Measurements from ENCODE around the gene SCG3.

The SCG3 gene

DNA sequence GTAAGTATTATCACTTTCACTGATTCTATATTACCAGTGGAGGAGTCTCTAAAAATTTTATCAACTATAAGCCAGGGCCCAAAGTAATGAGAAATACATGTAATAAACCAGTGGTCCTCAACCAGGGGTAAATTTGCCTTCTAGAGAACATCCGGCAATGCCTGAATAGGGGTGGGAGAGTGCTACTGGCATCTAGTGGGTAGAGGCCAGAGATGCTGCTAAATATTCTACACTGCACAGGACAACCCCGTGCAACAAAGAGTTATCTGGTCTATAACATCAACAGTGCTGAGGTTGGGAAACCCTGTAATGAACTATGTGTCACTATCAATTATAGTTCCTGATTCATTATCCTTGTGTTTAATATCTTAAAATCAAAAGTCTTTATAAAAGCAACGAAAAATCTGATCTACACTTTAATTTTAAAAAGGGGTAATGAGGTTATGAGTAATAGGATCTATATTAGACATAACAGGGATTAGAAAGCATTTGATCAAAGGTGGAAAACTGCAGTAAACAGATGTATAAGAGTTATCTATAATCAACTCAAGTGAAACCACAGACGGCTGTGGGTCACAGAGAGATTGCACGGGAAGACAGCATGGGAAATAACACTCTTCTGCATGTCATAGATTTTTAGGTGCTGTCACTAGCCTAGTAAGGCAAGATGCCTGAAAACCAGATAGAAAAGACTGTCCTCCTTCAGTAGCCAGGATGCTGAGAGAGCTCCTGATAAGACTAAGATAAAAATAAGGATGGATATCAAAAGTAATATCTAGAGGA is 54.1 kb downstream of the SCG3 start:
- peak overlapping the region; percentile 78 for H3K4me3 ChIP-seq (replicated peaks; ENCODE audit: low read depth, low read length)
- TF ChIP-seq CTCF (IDR thresholded peaks at IDR 0.05; ENCODE audit: insufficient read depth, low read length, poor library complexity, severe bottlenecking) = peak; percentile 53
- no peaks in the 10 kb centered on the region for H3K27me3 ChIP-seq (replicated peaks; ENCODE audit: control insufficient read depth, insufficient read depth, low read length)
- DNase-seq (ENCODE audit: extremely low read depth, insufficient read length) = no peak
- no peaks in the 10 kb centered on the region for H3K36me3 ChIP-seq (ENCODE audit: control insufficient read depth, insufficient read depth, low read length)

- peak overlapping the region; percentile 78 for H3K4me3 ChIP-seq (replicated peaks; ENCODE audit: low read depth, low read length)
- no peaks in the 10 kb centered on the region for H3K27me3 ChIP-seq (replicated peaks; ENCODE audit: control insufficient read depth, insufficient read depth, low read length)
- peak; percentile 59 for DNase-seq (ENCODE audit: extremely low read depth, insufficient read length)
- no peak for TF ChIP-seq CTCF (IDR thresholded peaks at IDR 0.05; ENCODE audit: insufficient read depth, low read length, poor library complexity, severe bottlenecking)
- H3K36me3 ChIP-seq (ENCODE audit: control insufficient read depth, insufficient read depth, low read length) = no peaks in the 10 kb centered on the region
Observed at GRCh38 chr15:51736069-51736468, 54.8 kb downstream of the SCG3 start.

DNA sequence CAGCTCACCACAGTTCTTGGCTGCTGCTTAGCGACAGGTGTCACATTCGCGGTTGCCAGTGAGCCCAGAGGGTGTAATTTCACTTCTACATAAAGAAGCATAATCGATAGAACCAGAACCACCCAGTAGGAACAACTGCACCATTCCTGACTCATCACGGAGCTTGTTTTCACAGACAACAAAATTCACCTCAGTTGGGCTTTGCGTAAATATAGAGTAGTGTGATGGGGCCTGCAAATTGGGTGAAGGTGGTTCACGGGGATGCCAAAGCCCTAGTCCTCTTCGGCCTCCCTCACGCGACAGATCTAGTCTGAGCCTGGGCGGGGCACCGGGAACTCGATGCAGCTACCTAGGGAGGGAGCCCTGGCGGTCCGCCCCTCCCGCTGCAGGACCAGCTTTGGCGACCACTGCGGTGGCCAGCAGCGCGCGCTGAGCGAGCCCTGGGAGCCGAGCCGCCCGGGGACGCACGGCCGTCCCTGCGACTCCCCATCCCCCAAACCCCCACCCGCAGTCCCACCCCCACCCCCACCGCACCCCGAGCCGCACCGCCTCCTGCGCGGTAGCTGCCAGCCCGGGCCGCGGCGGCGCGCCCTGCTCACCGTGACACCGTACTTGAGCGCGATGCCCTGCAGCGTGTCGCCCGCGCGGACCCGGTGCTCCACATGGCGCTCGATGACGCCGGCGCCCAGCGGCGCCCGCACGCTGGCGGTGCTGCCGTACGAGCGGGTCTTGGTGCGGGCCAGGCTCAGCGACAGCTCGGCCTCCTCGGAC is 55.6 kb downstream of the SCG3 start:
- Histone ChIP-seq H3K36me3 (ENCODE audit: control insufficient read depth, insufficient read depth, low read length) (no peaks in the 10 kb centered on the region), H3K4me3 (replicated peaks; ENCODE audit: low read depth, low read length) (peak overlapping the region; percentile 78), H3K27me3 (replicated peaks; ENCODE audit: control insufficient read depth, insufficient read depth, low read length) (no peaks in the 10 kb centered on the region)
- TF ChIP-seq CTCF (IDR thresholded peaks at IDR 0.05; ENCODE audit: insufficient read depth, low read length, poor library complexity, severe bottlenecking) = no peak
- peak; percentile 72 for DNase-seq (ENCODE audit: extremely low read depth, insufficient read length)

DNA sequence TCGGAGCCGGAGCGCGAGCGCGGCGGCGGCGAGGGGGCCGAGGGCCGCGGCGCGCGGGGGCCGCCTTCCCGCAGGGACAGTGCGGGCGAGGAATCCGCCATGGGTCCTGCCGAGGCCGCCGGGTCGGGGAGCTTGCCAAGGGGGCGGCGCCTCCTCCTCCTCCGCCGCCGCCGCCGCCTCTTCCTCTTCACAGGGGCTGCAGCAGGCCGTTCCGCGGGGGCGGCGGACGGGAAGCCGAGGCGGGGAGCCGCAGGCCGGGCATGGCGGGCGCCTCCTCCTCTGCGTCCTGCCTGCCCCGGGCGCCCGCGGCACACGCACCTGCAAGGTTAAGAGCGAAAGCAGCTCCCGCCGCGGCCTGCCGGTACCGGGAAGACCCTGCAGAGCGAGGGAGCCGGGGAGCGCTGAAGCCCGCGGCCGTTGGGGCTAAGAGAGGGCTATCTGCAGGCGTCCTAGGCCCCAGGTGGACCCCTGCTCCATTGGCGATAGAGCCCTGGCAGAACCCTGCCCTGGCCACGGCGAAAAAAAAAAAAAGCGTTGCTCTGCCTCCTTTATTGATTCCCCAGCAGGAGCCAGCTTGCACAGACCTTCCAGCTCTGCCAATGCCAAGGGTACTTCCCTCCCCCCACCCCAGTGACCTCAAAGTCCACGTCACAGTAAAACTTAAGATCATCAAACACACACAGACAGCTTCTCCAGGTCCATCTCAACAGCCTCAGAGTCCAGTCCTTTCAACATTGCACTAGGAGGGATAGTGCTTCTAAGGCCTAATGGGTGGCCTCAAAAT is 56.4 kb downstream of the SCG3 start, which contains the start of gene LYSMD2:
TSS of gene LYSMD2 (minus strand) at position 134 of the 784 bp plus-strand sequence. CDS start at position 101, 33 bp downstream.
- Histone ChIP-seq H3K4me3 (replicated peaks; ENCODE audit: low read depth, low read length) (peak within 1 kb of the TSS; percentile 78), H3K36me3 (ENCODE audit: control insufficient read depth, insufficient read depth, low read length) (no peaks in the 10 kb centered on the region), H3K27me3 (replicated peaks; ENCODE audit: control insufficient read depth, insufficient read depth, low read length) (no peaks in the 10 kb centered on the region)
- peak; percentile 79 for DNase-seq (ENCODE audit: extremely low read depth, insufficient read length)
- TF ChIP-seq CTCF (IDR thresholded peaks at IDR 0.05; ENCODE audit: insufficient read depth, low read length, poor library complexity, severe bottlenecking) = no peak

DNA sequence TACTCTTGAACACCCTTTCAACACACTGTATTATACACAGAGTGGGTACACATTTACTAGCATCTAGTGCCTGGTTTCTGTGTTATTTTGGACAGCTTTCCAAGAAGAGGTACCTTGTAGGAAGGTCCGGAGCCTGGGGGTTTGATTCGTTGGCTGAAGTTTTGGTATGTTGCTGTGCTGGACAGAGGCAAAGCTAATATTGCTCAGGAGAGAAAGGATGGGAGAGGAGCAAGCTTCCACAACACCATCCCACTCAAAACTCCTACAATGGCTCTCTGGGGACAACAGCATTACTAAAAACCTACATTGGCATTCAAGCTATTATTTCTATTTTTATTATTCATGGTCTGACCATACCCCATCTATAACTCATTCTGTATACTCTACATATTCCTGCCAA is 57.2 kb downstream of the SCG3 start:
- TF ChIP-seq CTCF (IDR thresholded peaks at IDR 0.05; ENCODE audit: insufficient read depth, low read length, poor library complexity, severe bottlenecking) = no peak
- no peaks in the 10 kb centered on the region for H3K27me3 ChIP-seq (replicated peaks; ENCODE audit: control insufficient read depth, insufficient read depth, low read length)
- DNase-seq (ENCODE audit: extremely low read depth, insufficient read length) = no peak
- H3K4me3 ChIP-seq (replicated peaks; ENCODE audit: low read depth, low read length) = peak overlapping the region; percentile 78
- H3K36me3 ChIP-seq (ENCODE audit: control insufficient read depth, insufficient read depth, low read length) = no peaks in the 10 kb centered on the region
